HepG2 (cell line): ENCODE data around the gene GTF2A1. TPM values are rescaled to one million over a fixed set of nuclear protein-coding genes. Genes with fewer than 3 reads are reported as not detected.

Experiments used
- MIER2 ChIP-seq: IDR thresholded peaks from 2 replicates; pipeline ENCODE4 v1.6.1; 2016; ENCODE audit warnings: missing biosample characterization, missing genetic modification reagents
- NFYB ChIP-seq: sonication (generic); formaldehyde crosslinking; IDR thresholded peaks from 2 replicates; pipeline ENCODE4 v1.4.0; 2020; ENCODE audit warnings: missing genetic modification reagents
- PTBP1 ChIP-seq: fragments of 200-400 bp; formaldehyde crosslinking; IDR thresholded peaks from 2 replicates; pipeline ENCODE4 v1.6.1; 2018; ENCODE audit warnings: low read length, low read depth; ENCODE audit not compliant: poor library complexity, severe bottlenecking
- SKI ChIP-seq: fragments of 450-650 bp; IDR thresholded peaks from one replicate; pipeline ENCODE4 v1.6.1; 2018; ENCODE audit warnings: mild to moderate bottlenecking; ENCODE audit not compliant: partially characterized antibody
- ZNF331 ChIP-seq: sonication (generic); formaldehyde crosslinking; IDR thresholded peaks from 2 replicates; pipeline ENCODE4 v1.4.0; 2020; ENCODE audit warnings: missing genetic modification reagents
- ZNF451 ChIP-seq: sonication (generic); formaldehyde crosslinking; IDR thresholded peaks from 2 replicates; pipeline ENCODE4 v1.5.0; 2020; ENCODE audit warnings: mild to moderate bottlenecking, missing genetic modification reagents
- ZNF547 ChIP-seq: sonication (generic); formaldehyde crosslinking; IDR thresholded peaks from 2 replicates; pipeline ENCODE4 v1.5.1; 2020; ENCODE audit warnings: mild to moderate bottlenecking, missing genetic modification reagents
- ZNF577 ChIP-seq: sonication (generic); formaldehyde crosslinking; IDR thresholded peaks from 2 replicates; pipeline ENCODE4 v1.4.0; 2020; ENCODE audit warnings: mild to moderate bottlenecking, low read depth, missing genetic modification reagents, borderline replicate concordance
- ZNF678 ChIP-seq: sonication (generic); formaldehyde crosslinking; IDR thresholded peaks from 2 replicates; pipeline ENCODE4 v1.4.0; 2020; ENCODE audit warnings: mild to moderate bottlenecking, missing genetic modification reagents
- ZNF850 ChIP-seq: sonication (generic); formaldehyde crosslinking; conservative IDR thresholded peaks from 2 replicates; pipeline ENCODE4 v1.9.0; 2021; ENCODE audit warnings: mild to moderate bottlenecking, missing genetic modification reagents
- polyA plus RNA-seq, 8 experiments: library from polyadenylated mRNA; depleted of rRNA in 3 of 8; stranded (reverse) in 7 of 8; unstranded in 1 of 8; fragments of >200 nt; fragmentation: Illumina TruSeq in 4 of 8; extraction: Trizol in 4 of 8; gene quantifications; 2 replicates each; pipeline versions ENCODE4 v1.2.1 to v1.2.3, GENCODE V29; 2011 to 2016; ENCODE audit warnings: low read depth in 4 of 8, missing spikeins in 1 of 8, mixed read lengths in 1 of 8; ENCODE audit not compliant: insufficient read depth in 1 of 8
- total RNA-seq, 5 experiments: library from RNA; depleted of rRNA; stranded (reverse); fragments of >200 nt; fragmentation: Illumina TruSeq; extraction: Trizol; gene quantifications; 2 replicates each; pipeline ENCODE4 v1.2.3, GENCODE V29; 2016; ENCODE audit warnings: low read depth in 1 of 5
- TF ChIP-seq, protein P1 (sequence below): IDR thresholded peaks from 2 replicates; pipeline ENCODE4 v1.6.1; 2016; ENCODE audit warnings: missing genetic modification reagents, missing compliant biosample characterization
- TF ChIP-seq, protein P2 (sequence below): sonication (generic); formaldehyde crosslinking; IDR thresholded peaks from 2 replicates; pipeline ENCODE4 v1.5.0; 2020; ENCODE audit warnings: mild to moderate bottlenecking, low read depth, missing genetic modification reagents, borderline replicate concordance
- TF ChIP-seq, protein P3 (sequence below): sonication (generic); formaldehyde crosslinking; IDR thresholded peaks from 2 replicates; pipeline ENCODE4 v1.4.0; 2020; ENCODE audit warnings: mild to moderate bottlenecking, missing genetic modification reagents
- TF ChIP-seq, protein P4 (sequence below): sonication (generic); formaldehyde crosslinking; IDR thresholded peaks from 2 replicates; pipeline ENCODE4 v1.4.0; 2020; ENCODE audit warnings: mild to moderate bottlenecking, missing genetic modification reagents
- TF ChIP-seq, protein P5 (sequence below): sonication (generic); formaldehyde crosslinking; IDR thresholded peaks from 2 replicates; pipeline ENCODE4 v1.8.1; 2022; ENCODE audit warnings: mild to moderate bottlenecking, missing genetic modification reagents
- TF ChIP-seq, protein P6 (sequence below): sonication (generic); formaldehyde crosslinking; IDR thresholded peaks from 2 replicates; pipeline ENCODE4 v1.8.0; 2023; ENCODE audit warnings: mild to moderate bottlenecking, missing genetic modification reagents
- TF ChIP-seq, protein P7 (sequence below): IDR thresholded peaks from 2 replicates; pipeline ENCODE4 v1.6.1; 2016
- TF ChIP-seq, protein P8 (sequence below): sonication (generic); formaldehyde crosslinking; IDR thresholded peaks from 2 replicates; pipeline ENCODE4 v1.4.0; 2020; ENCODE audit warnings: mild to moderate bottlenecking, missing genetic modification reagents

The GTF2A1 gene
- total and polyA plus RNA-seq, 2 of the 13 experiments (the other 11 are each of a cell fraction or from before 2014, with no cell fraction given): 14.9 to 17.5 TPM

DNA sequence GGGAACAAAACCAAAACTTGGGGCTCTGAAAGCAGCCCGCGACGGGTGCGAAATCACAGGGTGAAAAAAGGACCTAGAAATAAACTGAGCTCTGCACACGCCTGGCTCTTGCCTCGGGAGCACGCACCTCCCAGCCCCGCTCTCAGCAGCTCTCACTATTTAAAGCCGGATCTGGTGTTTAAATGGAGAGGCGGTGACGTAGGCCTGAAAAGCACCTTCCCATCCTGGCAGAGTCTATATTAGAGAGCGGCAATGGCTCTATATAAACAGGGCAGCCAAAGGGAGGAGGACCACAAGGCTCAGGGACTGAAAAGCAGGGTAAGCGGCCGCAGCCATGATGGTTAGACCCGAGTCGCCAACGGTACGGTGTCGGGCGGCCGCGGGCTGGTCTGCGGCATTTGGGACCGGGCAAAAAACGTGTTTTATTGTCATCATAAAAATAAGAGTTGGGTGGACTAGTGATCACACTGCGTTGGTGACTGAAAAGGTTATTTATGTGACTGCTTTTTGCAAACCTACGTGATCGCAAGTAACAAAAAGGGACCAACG is 1.5 kb downstream of the GTF2A1 start (continued):
- TF ChIP-seq PTBP1 (no peak), ZNF451 (CRISPR knock-in tag) (peak; percentile 65; the same call in 1 of the 2 replicates), ZNF678 (CRISPR knock-in tag) (peak; percentile 66; the same call in 1 of the 2 replicates), ZNF850 (no peak), ZNF577 (CRISPR knock-in tag) (no peak), MIER2 (CRISPR knock-in tag) (0 out of 2 replicates have a peak, but pooled peaks have one; percentile 37), ZNF331 (CRISPR knock-in tag) (peak; percentile 77), SKI (peak; percentile 40), ZNF547 (CRISPR knock-in tag) (peak; percentile 28; the same call in 1 of the 2 replicates), NFYB (CRISPR knock-in tag) (peak; percentile 27; the same call in 1 of the 2 replicates)
- TF ChIP-seq, protein P1, sequence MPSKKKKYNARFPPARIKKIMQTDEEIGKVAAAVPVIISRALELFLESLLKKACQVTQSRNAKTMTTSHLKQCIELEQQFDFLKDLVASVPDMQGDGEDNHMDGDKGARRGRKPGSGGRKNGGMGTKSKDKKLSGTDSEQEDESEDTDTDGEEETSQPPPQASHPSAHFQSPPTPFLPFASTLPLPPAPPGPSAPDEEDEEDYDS: peak; percentile 100
- TF ChIP-seq, protein P2, sequence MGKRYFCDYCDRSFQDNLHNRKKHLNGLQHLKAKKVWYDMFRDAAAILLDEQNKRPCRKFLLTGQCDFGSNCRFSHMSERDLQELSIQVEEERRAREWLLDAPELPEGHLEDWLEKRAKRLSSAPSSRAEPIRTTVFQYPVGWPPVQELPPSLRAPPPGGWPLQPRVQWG (CRISPR knock-in tag): no peak
- TF ChIP-seq, protein P3, sequence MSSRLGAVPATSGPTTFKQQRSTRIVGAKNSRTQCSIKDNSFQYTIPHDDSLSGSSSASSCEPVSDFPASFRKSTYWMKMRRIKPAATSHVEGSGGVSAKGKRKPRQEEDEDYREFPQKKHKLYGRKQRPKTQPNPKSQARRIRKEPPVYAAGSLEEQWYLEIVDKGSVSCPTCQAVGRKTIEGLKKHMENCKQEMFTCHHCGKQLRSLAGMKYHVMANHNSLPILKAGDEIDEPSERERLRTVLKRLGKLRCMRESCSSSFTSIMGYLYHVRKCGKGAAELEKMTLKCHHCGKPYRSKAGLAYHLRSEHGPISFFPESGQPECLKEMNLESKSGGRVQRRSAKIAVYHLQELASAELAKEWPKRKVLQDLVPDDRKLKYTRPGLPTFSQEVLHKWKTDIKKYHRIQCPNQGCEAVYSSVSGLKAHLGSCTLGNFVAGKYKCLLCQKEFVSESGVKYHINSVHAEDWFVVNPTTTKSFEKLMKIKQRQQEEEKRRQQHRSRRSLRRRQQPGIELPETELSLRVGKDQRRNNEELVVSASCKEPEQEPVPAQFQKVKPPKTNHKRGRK: no peak
- TF ChIP-seq, protein P4, sequence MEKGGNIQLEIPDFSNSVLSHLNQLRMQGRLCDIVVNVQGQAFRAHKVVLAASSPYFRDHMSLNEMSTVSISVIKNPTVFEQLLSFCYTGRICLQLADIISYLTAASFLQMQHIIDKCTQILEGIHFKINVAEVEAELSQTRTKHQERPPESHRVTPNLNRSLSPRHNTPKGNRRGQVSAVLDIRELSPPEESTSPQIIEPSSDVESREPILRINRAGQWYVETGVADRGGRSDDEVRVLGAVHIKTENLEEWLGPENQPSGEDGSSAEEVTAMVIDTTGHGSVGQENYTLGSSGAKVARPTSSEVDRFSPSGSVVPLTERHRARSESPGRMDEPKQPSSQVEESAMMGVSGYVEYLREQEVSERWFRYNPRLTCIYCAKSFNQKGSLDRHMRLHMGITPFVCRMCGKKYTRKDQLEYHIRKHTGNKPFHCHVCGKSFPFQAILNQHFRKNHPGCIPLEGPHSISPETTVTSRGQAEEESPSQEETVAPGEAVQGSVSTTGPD: no peak
- TF ChIP-seq, protein P5, sequence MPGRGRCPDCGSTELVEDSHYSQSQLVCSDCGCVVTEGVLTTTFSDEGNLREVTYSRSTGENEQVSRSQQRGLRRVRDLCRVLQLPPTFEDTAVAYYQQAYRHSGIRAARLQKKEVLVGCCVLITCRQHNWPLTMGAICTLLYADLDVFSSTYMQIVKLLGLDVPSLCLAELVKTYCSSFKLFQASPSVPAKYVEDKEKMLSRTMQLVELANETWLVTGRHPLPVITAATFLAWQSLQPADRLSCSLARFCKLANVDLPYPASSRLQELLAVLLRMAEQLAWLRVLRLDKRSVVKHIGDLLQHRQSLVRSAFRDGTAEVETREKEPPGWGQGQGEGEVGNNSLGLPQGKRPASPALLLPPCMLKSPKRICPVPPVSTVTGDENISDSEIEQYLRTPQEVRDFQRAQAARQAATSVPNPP (CRISPR knock-in tag): peak; percentile 65; the same call in 1 of the 2 replicates
- TF ChIP-seq, protein P6, sequence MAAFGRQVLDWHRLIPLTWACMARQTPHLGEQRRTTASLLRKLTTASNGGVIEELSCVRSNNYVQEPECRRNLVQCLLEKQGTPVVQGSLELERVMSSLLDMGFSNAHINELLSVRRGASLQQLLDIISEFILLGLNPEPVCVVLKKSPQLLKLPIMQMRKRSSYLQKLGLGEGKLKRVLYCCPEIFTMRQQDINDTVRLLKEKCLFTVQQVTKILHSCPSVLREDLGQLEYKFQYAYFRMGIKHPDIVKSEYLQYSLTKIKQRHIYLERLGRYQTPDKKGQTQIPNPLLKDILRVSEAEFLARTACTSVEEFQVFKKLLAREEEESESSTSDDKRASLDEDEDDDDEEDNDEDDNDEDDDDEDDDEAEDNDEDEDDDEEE (CRISPR knock-in tag): peak; percentile 67; the same call in 1 of the 2 replicates
- TF ChIP-seq, protein P7, sequence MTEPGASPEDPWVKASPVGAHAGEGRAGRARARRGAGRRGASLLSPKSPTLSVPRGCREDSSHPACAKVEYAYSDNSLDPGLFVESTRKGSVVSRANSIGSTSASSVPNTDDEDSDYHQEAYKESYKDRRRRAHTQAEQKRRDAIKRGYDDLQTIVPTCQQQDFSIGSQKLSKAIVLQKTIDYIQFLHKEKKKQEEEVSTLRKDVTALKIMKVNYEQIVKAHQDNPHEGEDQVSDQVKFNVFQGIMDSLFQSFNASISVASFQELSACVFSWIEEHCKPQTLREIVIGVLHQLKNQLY (CRISPR knock-in tag): 0 out of 2 replicates have a peak, but pooled peaks have one; percentile 11
- TF ChIP-seq, protein P8, sequence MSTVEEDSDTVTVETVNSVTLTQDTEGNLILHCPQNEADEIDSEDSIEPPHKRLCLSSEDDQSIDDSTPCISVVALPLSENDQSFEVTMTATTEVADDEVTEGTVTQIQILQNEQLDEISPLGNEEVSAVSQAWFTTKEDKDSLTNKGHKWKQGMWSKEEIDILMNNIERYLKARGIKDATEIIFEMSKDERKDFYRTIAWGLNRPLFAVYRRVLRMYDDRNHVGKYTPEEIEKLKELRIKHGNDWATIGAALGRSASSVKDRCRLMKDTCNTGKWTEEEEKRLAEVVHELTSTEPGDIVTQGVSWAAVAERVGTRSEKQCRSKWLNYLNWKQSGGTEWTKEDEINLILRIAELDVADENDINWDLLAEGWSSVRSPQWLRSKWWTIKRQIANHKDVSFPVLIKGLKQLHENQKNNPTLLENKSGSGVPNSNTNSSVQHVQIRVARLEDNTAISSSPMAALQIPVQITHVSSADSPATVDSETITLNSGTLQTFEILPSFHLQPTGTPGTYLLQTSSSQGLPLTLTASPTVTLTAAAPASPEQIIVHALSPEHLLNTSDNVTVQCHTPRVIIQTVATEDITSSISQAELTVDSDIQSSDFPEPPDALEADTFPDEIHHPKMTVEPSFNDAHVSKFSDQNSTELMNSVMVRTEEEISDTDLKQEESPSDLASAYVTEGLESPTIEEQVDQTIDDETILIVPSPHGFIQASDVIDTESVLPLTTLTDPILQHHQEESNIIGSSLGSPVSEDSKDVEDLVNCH (CRISPR knock-in tag): 0 out of 2 replicates have a peak, but pooled peaks have one; percentile 65
